Hepatocyte (in vitro differentiated cells): ENCODE data around the gene FLT4. TPM values are rescaled to one million over a fixed set of nuclear protein-coding genes. Genes with fewer than 3 reads are reported as not detected.
"Not testable (repeated sequence)": the region's sequence is repeated elsewhere in the genome, so short reads cannot be mapped to it uniquely, and the experiment has no call there.

Source experiments
- DNase-seq: peaks from one replicate; pipeline ENCODE4 v3.0.0-alpha.2; 2016; ENCODE audit warnings: low spot score
- H2AFZ ChIP-seq: fragments of 200-600 bp; sonication (generic); 2 replicates; pipeline ENCODE4 v1.6.0; 2016; ENCODE audit warnings: antibody characterized with exemption, mild to moderate bottlenecking
- H3K27ac ChIP-seq: fragments of 200-600 bp; sonication (generic); 2 replicates; pipeline ENCODE4 v1.5.1; 2016; ENCODE audit warnings: mild to moderate bottlenecking
- H3K27me3 ChIP-seq: fragments of 200-600 bp; sonication (generic); 2 replicates; pipeline ENCODE4 v1.6.1; 2016
- H3K36me3 ChIP-seq: fragments of 200-600 bp; sonication (generic); replicated peaks from 2 replicates; pipeline ENCODE4 v1.5.1; 2016; ENCODE audit warnings: low read depth; ENCODE audit not compliant: insufficient read depth
- H3K4me1 ChIP-seq: fragments of 200-600 bp; sonication (generic); 2 replicates; pipeline ENCODE4 v1.5.1; 2016; ENCODE audit warnings: mild to moderate bottlenecking, moderate library complexity; ENCODE audit not compliant: insufficient read depth
- H3K4me2 ChIP-seq: fragments of 200-600 bp; sonication (generic); 2 replicates; pipeline ENCODE4 v1.6.0; 2016
- H3K4me3 ChIP-seq: fragments of 200-600 bp; sonication (generic); 2 replicates; pipeline ENCODE4 v1.5.1; 2016; ENCODE audit warnings: mild to moderate bottlenecking
- H3K79me2 ChIP-seq: fragments of 200-600 bp; sonication (generic); 2 replicates; pipeline ENCODE4 v1.6.0; 2017; ENCODE audit warnings: mild to moderate bottlenecking
- H3K9me2 ChIP-seq: fragments of 200-600 bp; sonication (generic); replicated peaks from 2 replicates; pipeline ENCODE4 v1.6.0; 2017; ENCODE audit warnings: mild to moderate bottlenecking; ENCODE audit not compliant: insufficient read depth
- H3K9me3 ChIP-seq: fragments of 200-600 bp; sonication (generic); 2 replicates; pipeline ENCODE4 v1.5.1; 2016; ENCODE audit warnings: low read depth, mild to moderate bottlenecking
- H4K20me1 ChIP-seq: fragments of 200-600 bp; sonication (generic); 2 replicates; pipeline ENCODE4 v1.6.0; 2016; ENCODE audit warnings: mild to moderate bottlenecking; ENCODE audit not compliant: insufficient read depth, poor library complexity, severe bottlenecking
- CTCF ChIP-seq: fragments of 200-600 bp; sonication (generic); IDR thresholded peaks from 2 replicates; pipeline ENCODE4 v1.5.1; 2016; ENCODE audit warnings: antibody characterized with exemption, mild to moderate bottlenecking; ENCODE audit not compliant: poor library complexity
- EZH2 ChIP-seq: fragments of 200-600 bp; sonication (generic); IDR thresholded peaks from 2 replicates; pipeline ENCODE4 v1.6.1; 2016; ENCODE audit warnings: antibody characterized with exemption, mild to moderate bottlenecking, borderline replicate concordance
- EZH2phosphoT487 ChIP-seq: fragments of 200-600 bp; sonication (generic); IDR thresholded peaks from one replicate; pipeline ENCODE4 v1.6.1; 2018; ENCODE audit warnings: antibody characterized with exemption, mild to moderate bottlenecking, low read depth, moderate library complexity; ENCODE audit not compliant: unreplicated experiment, severe bottlenecking
- WGBS: methylation state at CpG from one replicate; pipeline ENCODE4 v1.1.6; 2016; ENCODE audit warnings: low lambda C conversion rate; ENCODE audit errors: missing lambda C conversion rate; 5-methylcytosine and 5-hydroxymethylcytosine counted together
- polyA plus RNA-seq: library from polyadenylated mRNA; unstranded; fragments of >200 nt; fragmentation: Nextera tagmentation; extraction: Ambion mirVana; gene quantifications from 2 replicates; pipeline ENCODE4 v1.2.1, GENCODE V29; 2016
- total RNA-seq: library from RNA; depleted of rRNA; stranded (reverse); fragments of >200 nt; gene quantifications from 2 replicates; pipeline ENCODE4 v1.2.3, GENCODE V29; 2014

The FLT4 gene
- total and polyA plus RNA-seq, 2 experiments from 2014 or later: 0.83 to 0.90 TPM

GRCh38 chr5:180675036-180675635 is 25.7 kb upstream of the FLT4 start:
- peaks cover 26% of the 10 kb centered on the region for H3K27me3 ChIP-seq
- no peaks in the 10 kb centered on the region for H3K4me1 ChIP-seq
- no peaks in the 10 kb centered on the region for H3K36me3 ChIP-seq
- no peak overlapping the region for H3K27ac ChIP-seq
- H3K79me2 ChIP-seq: no peaks in the 10 kb centered on the region
- no peaks in the 10 kb centered on the region for H4K20me1 ChIP-seq
- no peak overlapping the region for H2AFZ ChIP-seq
- H3K4me2 ChIP-seq: no peak overlapping the region
- H3K4me3 ChIP-seq: no peak overlapping the region
- DNase-seq: no peak
- no peaks in the 10 kb centered on the region for H3K9me2 ChIP-seq
- H3K9me3 ChIP-seq: no peaks in the 10 kb centered on the region
- TF ChIP-seq CTCF: no peak
- no peak for TF ChIP-seq EZH2
- no peak for TF ChIP-seq EZH2phosphoT487
- WGBS: 88% methylated on average over 14 of the region's 14 CpGs

- not testable (repeated sequence) for H3K9me3 ChIP-seq, H3K9me2 ChIP-seq, H3K4me1 ChIP-seq, H4K20me1 ChIP-seq, H3K27ac ChIP-seq, H3K4me3 ChIP-seq, DNase-seq, H3K36me3 ChIP-seq, H2AFZ ChIP-seq, H3K79me2 ChIP-seq
- Histone ChIP-seq H3K4me2 (peak overlapping the region; percentile 73), H3K27me3 (peaks cover 26% of the 10 kb centered on the region)
- peak; percentile 1 for TF ChIP-seq EZH2
- 14% methylated on average over 17 of the region's 23 CpGs for WGBS
Observed at GRCh38 chr5:180674090-180674475, 24.7 kb upstream of the FLT4 start.

- Histone ChIP-seq H3K27ac (no peak overlapping the region), H4K20me1 (no peaks in the 10 kb centered on the region), H3K4me1 (no peaks in the 10 kb centered on the region), H3K79me2 (no peaks in the 10 kb centered on the region), H3K4me2 (peak overlapping the region; percentile 73), H3K9me3 (no peaks in the 10 kb centered on the region), H3K36me3 (no peaks in the 10 kb centered on the region), H3K4me3 (no peak overlapping the region), H3K27me3 (peaks cover 26% of the 10 kb centered on the region), H2AFZ (no peak overlapping the region), H3K9me2 (no peaks in the 10 kb centered on the region)
- 9% methylated on average over 64 of the region's 64 CpGs for WGBS
- no peak for DNase-seq
- TF ChIP-seq CTCF (no peak), EZH2phosphoT487 (no peak), EZH2 (peak; percentile 67)
Observed at GRCh38 chr5:180673371-180674089, 24.1 kb upstream of the FLT4 start.

- H3K4me2 ChIP-seq, H3K9me2 ChIP-seq, H3K4me3 ChIP-seq, H4K20me1 ChIP-seq, H3K4me1 ChIP-seq, H3K9me3 ChIP-seq, H3K36me3 ChIP-seq, DNase-seq, H3K79me2 ChIP-seq, H2AFZ ChIP-seq, H3K27ac ChIP-seq: not testable (repeated sequence)
- H3K27me3 ChIP-seq: peaks cover 26% of the 10 kb centered on the region
- 87% methylated on average over 13 of the region's 13 CpGs for WGBS
Observed at GRCh38 chr5:180671958-180672524, 22.6 kb upstream of the FLT4 start.
